Activated CD4-positive, alpha-beta T cell treated with anti-CD3 and anti-CD28 coated beads for 48 hours (primary cell): ENCODE measurements around the gene ST8SIA1.
A peak's percentile ranks its signal among the peaks of the same experiment; 100 is the strongest.

ENCODE experiments used
- DNase-seq: peaks from one replicate; pipeline ENCODE4 v3.0.0-alpha.2; 2020

The ST8SIA1 gene

DNA sequence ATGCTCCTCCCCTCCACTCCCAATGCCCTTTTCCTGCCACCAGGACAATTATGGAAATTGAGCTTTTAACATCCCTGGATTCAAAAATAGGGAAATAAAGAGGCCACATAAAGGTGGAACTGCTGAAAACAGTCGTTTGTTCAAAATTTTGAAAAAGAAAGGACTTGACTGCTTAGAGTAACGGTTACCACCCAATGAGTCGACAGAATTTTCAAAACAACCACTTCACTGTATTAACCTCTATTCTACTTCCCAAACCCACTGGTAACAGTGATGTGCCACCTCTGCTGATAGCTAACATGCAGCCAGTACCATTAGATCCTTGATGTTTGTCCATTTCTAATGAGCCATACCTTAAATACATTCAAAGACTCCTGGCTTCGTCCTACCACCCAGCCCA is 4.9 kb downstream of the ST8SIA1 start:
- DNase-seq = no peak

DNA sequence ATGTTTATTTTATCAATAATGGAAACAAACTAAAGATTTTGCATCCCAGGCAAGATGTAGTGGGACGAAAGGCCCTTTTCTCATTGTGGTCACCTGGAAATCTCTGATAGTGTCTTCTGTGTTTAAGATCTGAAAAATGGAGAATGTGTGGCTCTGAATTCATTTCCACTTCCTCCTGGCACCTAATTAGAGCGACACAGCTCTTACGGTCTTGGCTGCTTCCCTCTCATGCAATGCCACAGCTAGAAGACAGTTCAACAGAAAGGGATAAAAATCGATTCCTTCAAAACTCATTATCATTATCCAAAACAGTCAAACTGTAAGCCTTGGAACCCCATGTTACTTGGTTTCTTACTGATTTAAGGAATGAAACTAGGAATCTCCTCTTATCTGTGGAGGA is 9.3 kb downstream of the ST8SIA1 start:
- no peak for DNase-seq

DNA sequence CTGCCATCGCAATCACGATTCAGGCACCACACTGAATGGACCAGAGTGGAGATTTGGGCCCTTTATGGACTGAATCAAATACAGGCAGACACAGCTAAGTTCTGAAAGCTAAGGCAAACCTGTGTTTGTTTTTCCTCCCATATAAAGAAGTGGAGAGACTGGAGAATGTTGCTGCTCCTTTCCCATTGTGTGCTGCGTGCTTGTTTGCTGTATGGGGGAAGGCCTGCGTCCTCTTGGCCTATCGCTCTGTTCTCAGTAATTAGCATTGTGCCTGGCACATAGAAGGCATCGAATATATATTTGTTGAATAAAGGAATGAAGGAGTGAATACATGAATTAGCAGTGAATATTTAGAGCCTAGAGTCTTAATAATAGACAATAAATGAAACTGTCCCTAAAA is 12.4 kb downstream of the ST8SIA1 start:
- DNase-seq = no peak

DNA sequence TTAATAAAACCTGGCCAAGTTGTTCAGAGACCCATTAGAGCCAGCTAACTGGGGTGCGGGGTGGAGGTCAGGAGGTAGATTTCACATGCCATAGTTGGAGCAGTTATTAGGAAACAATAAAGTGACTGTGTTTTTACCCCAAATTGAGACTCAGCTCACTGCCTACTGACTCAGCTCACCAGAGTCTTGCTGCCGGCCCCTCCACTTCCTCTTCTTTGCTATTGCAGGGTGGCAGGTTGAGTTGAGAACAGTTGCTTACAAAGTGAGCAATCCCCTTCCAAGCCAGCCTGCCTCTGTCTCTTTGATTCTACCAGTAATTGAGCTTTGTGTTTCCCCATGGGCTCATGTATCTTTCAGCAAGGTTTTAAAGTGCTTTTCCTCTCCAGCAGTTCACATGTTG is 12.9 kb downstream of the ST8SIA1 start:
- DNase-seq = peak; percentile 42

DNA sequence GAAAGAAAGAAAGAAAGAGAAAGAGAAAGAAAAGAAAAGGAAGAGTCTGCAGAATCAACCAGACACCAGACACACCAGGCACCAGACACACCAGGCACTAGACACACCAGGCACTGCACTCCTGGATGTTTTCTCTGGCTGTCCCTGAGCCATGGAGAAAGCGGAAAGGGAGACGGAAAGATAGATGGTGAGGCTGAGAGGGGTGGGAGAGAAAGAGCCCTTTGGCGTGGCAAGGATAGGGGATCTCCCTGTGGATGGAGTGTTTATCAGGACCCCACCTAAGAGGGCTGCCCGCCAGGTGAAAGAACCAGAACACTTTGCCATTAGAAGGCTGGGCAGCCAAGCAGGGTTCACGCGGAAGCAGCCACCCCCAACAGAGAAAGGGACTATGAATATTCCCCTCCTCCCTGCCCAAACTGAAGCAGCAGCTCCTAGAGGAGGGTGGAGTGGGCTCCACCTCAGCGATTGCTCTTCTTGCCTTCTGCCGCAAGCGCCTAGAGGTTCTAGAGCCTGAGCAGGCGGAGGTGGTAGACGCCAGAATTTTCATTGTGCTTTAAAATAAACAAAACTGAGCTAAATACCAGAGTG is 13.4 kb downstream of the ST8SIA1 start:
- DNase-seq = no peak

GRCh38 chr12:22318108-22318737 is 16.3 kb downstream of the ST8SIA1 start:
- no peak for DNase-seq

GRCh38 chr12:22313963-22314330 is 20.6 kb downstream of the ST8SIA1 start:
- no peak for DNase-seq

- DNase-seq = no peak
Measured at GRCh38 chr12:22313286-22313962, 21.1 kb downstream of the ST8SIA1 start.

- DNase-seq = no peak
Measured at GRCh38 chr12:22312336-22312735, 22.2 kb downstream of the ST8SIA1 start.

- no peak for DNase-seq
Measured at GRCh38 chr12:22310709-22311108, 23.8 kb downstream of the ST8SIA1 start.

DNA sequence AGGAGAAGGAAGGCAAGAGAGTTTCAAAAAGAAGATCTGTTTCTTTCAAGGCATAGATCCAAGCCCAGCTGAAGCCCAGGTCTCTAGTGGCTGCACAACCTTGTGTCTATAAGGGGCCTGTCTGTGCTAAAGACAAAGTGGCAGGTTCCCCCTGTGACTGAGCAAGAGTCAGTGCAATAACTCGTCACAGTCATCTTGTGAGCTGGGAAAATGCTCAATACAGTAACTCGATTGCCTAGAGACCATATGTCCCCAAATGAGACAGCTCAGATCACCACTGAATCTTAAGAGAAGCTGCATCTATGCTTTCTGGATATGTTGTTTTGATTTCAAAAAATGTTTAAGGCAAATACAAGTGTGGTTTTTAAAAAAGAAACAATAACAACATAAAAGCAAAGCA is 24.2 kb downstream of the ST8SIA1 start:
- no peak for DNase-seq

- no peak for DNase-seq
Measured at GRCh38 chr12:22307811-22308210, 26.7 kb downstream of the ST8SIA1 start.

DNA sequence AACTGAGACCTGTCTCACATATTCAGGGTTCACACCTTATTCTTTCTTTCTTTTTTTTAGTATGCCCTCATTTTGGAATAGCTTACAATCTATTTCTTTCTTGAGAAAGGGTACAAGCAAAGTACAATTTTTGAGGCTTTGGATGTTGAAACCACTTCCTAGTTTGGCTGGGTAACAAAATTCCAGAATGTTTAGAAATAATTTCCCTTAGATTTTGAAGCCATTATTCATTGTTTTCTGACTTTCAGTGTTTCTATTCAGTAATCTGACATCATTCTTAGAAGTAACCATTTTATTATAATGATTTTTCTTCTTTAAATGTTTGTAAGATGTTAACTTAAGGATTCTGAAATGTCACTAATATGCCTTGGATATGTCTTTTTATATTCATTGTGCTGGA is 28.2 kb downstream of the ST8SIA1 start:
- DNase-seq = no peak

DNA sequence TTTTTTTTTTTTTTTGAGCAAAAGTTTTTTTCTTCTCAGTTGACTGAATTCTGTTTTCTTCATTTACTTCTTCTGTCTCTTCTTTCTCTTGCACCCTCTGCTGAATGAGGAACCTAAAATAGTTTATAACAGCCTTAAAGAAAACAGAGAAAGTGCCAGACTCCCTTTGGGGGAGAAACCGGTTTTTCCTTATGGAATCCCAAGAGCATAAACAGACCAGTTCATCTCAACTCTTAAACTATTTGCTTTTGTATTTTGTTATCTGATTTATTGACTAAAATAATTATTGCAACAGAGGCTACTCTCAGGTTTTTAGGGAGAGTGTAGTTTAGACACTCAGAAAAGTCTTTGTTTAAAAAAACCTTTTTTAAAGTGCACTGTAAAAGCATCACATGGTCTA is 30.2 kb downstream of the ST8SIA1 start:
- no peak for DNase-seq

GRCh38 chr12:22299294-22299912 is 35.1 kb downstream of the ST8SIA1 start:
- DNase-seq = no peak

DNA sequence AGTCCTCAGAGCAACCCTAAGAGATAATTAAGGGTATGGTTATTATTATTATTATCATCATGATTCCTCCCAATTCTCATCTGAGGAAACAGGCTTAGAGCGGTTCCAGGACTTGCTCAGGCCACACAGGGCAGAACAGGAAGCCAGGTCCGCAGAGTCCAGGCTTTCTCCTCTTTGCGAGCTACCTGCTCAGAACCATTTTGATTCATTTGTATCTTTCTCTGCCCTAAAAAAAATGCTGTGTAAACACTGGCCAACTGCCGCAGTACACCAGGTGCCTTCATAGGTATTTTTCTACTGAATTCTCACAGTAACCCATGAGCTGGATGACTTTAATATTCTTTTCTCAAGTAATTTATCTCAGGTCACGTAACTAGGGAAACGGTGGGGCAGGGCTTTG is 45.3 kb downstream of the ST8SIA1 start:
- DNase-seq = no peak

- DNase-seq = peak; percentile 45
Measured at GRCh38 chr12:22287776-22288621, 46.5 kb downstream of the ST8SIA1 start.

DNA sequence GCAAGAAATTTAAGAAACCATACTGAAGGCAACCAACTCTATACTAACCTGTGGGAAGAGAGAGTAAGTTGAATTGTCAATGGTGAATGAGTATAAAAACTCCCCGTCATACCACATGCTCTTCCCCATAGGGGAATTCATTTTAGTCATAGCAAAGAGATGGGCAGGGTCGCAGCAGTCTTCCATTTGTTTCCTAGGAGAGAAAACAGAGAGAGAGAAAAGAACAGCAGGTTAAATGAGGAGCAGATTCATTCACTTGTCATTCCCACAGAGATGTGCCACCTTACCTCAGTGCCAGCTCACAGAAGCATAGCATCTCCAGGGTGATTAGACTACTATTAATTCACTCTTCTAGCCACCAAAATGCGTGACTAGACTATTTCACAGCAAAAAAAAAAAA is 47.4 kb downstream of the ST8SIA1 start:
- no peak for DNase-seq

GRCh38 chr12:22286569-22286968 is 47.9 kb downstream of the ST8SIA1 start:
- no peak for DNase-seq

- no peak for DNase-seq
Measured at GRCh38 chr12:22285846-22286245, 48.7 kb downstream of the ST8SIA1 start.

GRCh38 chr12:22284871-22285270 is 49.6 kb downstream of the ST8SIA1 start:
- DNase-seq = no peak

DNA sequence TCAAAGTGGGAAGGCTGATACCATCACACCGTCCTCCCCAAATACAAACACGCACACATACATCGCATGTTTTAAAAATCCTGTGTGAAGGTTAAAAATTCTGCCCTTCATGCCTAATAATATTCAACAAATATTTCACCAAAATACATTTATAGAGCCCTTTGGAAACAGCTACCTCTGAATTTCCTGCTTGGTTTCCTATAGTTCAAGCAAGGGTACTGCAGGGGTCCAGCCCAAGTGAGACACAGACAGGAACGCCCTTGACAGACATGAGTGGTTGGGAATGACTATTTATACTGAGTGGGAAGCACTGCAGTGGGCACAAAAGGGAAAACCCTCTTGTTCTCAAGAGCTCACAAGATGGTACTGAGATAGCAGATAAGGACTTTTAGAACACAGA is 51.0 kb downstream of the ST8SIA1 start:
- no peak for DNase-seq

- no peak for DNase-seq
Measured at GRCh38 chr12:22283006-22283506, 51.5 kb downstream of the ST8SIA1 start.
